HS-5 (cell line): ENCODE results near the gene FOXP4.

Experiments used
- DNase-seq: peaks from one replicate; pipeline ENCODE4 v3.0.0-alpha.2; 2012; ENCODE audit warnings: low read depth

FOXP4 gene

GRCh38 chr6:41547799-41548097 is 1.6 kb downstream of the FOXP4 start:
- no peak for DNase-seq

GRCh38 chr6:41548098-41548840 is 2.1 kb downstream of the FOXP4 start:
- no peak for DNase-seq

- no peak for DNase-seq
Measured at GRCh38 chr6:41548841-41549642, 2.9 kb downstream of the FOXP4 start.

GRCh38 chr6:41549673-41550072 is 3.5 kb downstream of the FOXP4 start:
- DNase-seq = no peak

GRCh38 chr6:41551086-41551700 is 5.0 kb downstream of the FOXP4 start:
- DNase-seq = no peak

GRCh38 chr6:41551857-41552256 is 5.7 kb downstream of the FOXP4 start:
- no peak for DNase-seq

- no peak for DNase-seq
Measured at GRCh38 chr6:41552723-41553122, 6.5 kb downstream of the FOXP4 start.

- no peak for DNase-seq
Measured at GRCh38 chr6:41553405-41553999, 7.3 kb downstream of the FOXP4 start.

- no peak for DNase-seq
Measured at GRCh38 chr6:41555326-41556300, 9.4 kb downstream of the FOXP4 start.

GRCh38 chr6:41557335-41557734 is 11.2 kb downstream of the FOXP4 start:
- no peak for DNase-seq

GRCh38 chr6:41558033-41558807 is 12.0 kb downstream of the FOXP4 start:
- DNase-seq = no peak

- no peak for DNase-seq
Measured at GRCh38 chr6:41559655-41560427, 13.7 kb downstream of the FOXP4 start.

GRCh38 chr6:41560431-41561192 is 14.4 kb downstream of the FOXP4 start:
- DNase-seq = no peak

- no peak for DNase-seq
Measured at GRCh38 chr6:41561416-41561815, 15.2 kb downstream of the FOXP4 start.

GRCh38 chr6:41561931-41562911 is 16.0 kb downstream of the FOXP4 start:
- no peak for DNase-seq

GRCh38 chr6:41563060-41563776 is 17.0 kb downstream of the FOXP4 start:
- DNase-seq = no peak

- DNase-seq = no peak
Measured at GRCh38 chr6:41564448-41565142, 18.4 kb downstream of the FOXP4 start.
